CD4-positive, CD25-positive, alpha-beta regulatory T cell (primary cell): ENCODE measurements around the gene TCEA2. TPM values are rescaled to one million over a fixed set of nuclear protein-coding genes. Genes with fewer than 3 reads are reported as not detected.

Experiments used
- ATAC-seq, 2 donors: fragments of 150-1000 bp; cut with Tn5 transposase; one replicate each; pipeline ENCODE4 v1.10.0; 2021; ENCODE audit warnings: low read depth in 2 of 2, moderate number of reproducible peaks in 2 of 2, moderate library complexity in 1 of 2
- DNase-seq, 3 donors: peaks; one replicate each; pipeline versions ENCODE4 v3.0.0 to v3.0.0-alpha.2; 2012 to 2022; ENCODE audit warnings: mixed read lengths in 1 of 3
- H3K27ac ChIP-seq: one replicate; pipeline ENCODE4 v1.7.0; 2013; ENCODE audit warnings: mild to moderate bottlenecking, low read length; ENCODE audit not compliant: insufficient read depth, poor library complexity, severe bottlenecking
- H3K27me3 ChIP-seq: one replicate; pipeline ENCODE4 v1.7.0; 2013; ENCODE audit warnings: low read length; ENCODE audit not compliant: control insufficient read depth, insufficient read depth
- H3K36me3 ChIP-seq: one replicate; pipeline ENCODE4 v1.7.0; 2013; ENCODE audit warnings: mild to moderate bottlenecking, low read length, moderate library complexity; ENCODE audit not compliant: control insufficient read depth, insufficient read depth
- H3K4me1 ChIP-seq: 2 replicates; pipeline ENCODE4 v1.7.0; 2013; ENCODE audit warnings: mild to moderate bottlenecking, low read length; ENCODE audit not compliant: insufficient read depth, control insufficient read depth, poor library complexity, severe bottlenecking
- H3K4me3 ChIP-seq: one replicate; pipeline ENCODE4 v1.7.0; 2013; ENCODE audit warnings: low read depth, mild to moderate bottlenecking, low read length, moderate library complexity
- H3K9me3 ChIP-seq, 2 experiments: 1 replicate in 1 of 2; 2 replicates in 1 of 2; pipeline ENCODE4 v1.7.0; 2013; ENCODE audit warnings: low read length in 2 of 2, mild to moderate bottlenecking in 1 of 2, moderate library complexity in 1 of 2; ENCODE audit not compliant: control insufficient read depth in 2 of 2
- H3K27ac Mint-ChIP-seq, 3 donors: one replicate each; pipeline ENCODE4 v1.8.0; 2020 to 2022; ENCODE audit warnings: mild to moderate bottlenecking in 3 of 3, mixed read lengths in 3 of 3, moderate library complexity in 2 of 3
- H3K27me3 Mint-ChIP-seq: one replicate; pipeline ENCODE4 v1.8.0; 2022; ENCODE audit warnings: mild to moderate bottlenecking, mixed read lengths
- H3K36me3 Mint-ChIP-seq: one replicate; pipeline ENCODE4 v1.8.0; 2020; ENCODE audit warnings: mixed read lengths
- H3K4me1 Mint-ChIP-seq, 4 donors: one replicate each; pipeline ENCODE4 v1.8.0; 2020 to 2022; ENCODE audit warnings: mixed read lengths in 4 of 4, mild to moderate bottlenecking in 1 of 4
- H3K4me3 Mint-ChIP-seq, 4 donors: one replicate each; pipeline ENCODE4 v1.8.0; 2020 to 2022; ENCODE audit warnings: mild to moderate bottlenecking in 4 of 4, mixed read lengths in 4 of 4, moderate library complexity in 3 of 4
- H3K9me3 Mint-ChIP-seq, 7 donors: one replicate each; pipeline ENCODE4 v1.8.0; 2020 to 2022; ENCODE audit warnings: mixed read lengths in 7 of 7, mild to moderate bottlenecking in 3 of 7, moderate library complexity in 2 of 7
- polyA plus RNA-seq, 4 donors: library from polyadenylated mRNA; unstranded; fragments of 300-500 nt; fragmentation: Illumina TruSeq; gene quantifications; one replicate each; pipeline ENCODE4 v1.2.3, GENCODE V29; 2021
- total RNA-seq: library from RNA; stranded (reverse); gene quantifications from one replicate; pipeline ENCODE4 v1.2.3, GENCODE V29; 2022

TCEA2 gene
- total and polyA plus RNA-seq, 5 donors from 2014 or later = 17.7 to 27.1 (median 23.2) TPM

DNA sequence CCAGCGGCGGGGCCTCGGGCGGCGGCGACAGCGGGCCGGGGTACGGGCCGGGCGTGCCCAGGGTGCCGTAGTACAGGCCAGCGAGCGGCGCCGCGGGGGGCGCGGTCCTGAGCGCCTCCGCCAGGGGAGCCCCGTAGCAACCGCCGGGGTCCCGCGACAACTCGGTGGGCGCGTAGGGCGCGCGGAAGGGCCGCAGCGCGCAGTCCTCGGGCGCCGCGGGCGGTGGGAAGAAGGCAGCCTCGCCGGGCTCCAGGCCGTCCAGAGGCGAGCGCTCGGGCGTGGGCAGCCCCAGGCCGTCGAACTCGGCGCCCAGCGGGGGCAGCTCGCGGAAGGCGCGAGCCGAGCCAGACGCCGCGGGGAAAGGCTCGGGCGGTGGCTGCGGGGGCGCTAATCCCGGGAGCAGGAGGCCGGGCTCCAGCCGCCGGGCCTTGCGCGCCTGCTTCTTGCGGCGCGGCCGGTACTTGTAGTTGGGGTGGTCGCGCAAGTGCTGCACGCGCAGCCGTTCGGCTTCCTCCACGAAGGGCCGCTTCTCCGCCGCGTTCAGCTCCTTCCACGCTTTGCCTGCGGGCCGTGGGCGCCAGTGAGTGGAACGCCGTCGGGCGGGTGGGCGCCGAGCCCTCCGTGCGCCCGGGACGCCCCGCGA, 14.5 kb upstream of the TCEA2 start:
- Mint-ChIP-seq H3K36me3 (no peaks in the 10 kb centered on the region), H3K27me3 (peaks cover 59% of the 10 kb centered on the region), H3K9me3 (peaks cover 0 to 2% (median 0%) of the 10 kb centered on the region in 7 donors), H3K27ac (no peak overlapping the region), H3K4me1 (peaks cover 0 to 29% (median 10%) of the 10 kb centered on the region in 4 donors), H3K4me3 (no peak overlapping the region)
- H3K9me3 ChIP-seq = no peaks in the 10 kb centered on the region
- H3K4me1 ChIP-seq = peaks cover 13% of the 10 kb centered on the region
- ATAC-seq (no peak), DNase-seq (no peak)
- peaks cover 2% of the 10 kb centered on the region for H3K27me3 ChIP-seq
- no peak overlapping the region for H3K4me3 ChIP-seq
- no peak overlapping the region for H3K27ac ChIP-seq
- no peaks in the 10 kb centered on the region for H3K36me3 ChIP-seq

DNA sequence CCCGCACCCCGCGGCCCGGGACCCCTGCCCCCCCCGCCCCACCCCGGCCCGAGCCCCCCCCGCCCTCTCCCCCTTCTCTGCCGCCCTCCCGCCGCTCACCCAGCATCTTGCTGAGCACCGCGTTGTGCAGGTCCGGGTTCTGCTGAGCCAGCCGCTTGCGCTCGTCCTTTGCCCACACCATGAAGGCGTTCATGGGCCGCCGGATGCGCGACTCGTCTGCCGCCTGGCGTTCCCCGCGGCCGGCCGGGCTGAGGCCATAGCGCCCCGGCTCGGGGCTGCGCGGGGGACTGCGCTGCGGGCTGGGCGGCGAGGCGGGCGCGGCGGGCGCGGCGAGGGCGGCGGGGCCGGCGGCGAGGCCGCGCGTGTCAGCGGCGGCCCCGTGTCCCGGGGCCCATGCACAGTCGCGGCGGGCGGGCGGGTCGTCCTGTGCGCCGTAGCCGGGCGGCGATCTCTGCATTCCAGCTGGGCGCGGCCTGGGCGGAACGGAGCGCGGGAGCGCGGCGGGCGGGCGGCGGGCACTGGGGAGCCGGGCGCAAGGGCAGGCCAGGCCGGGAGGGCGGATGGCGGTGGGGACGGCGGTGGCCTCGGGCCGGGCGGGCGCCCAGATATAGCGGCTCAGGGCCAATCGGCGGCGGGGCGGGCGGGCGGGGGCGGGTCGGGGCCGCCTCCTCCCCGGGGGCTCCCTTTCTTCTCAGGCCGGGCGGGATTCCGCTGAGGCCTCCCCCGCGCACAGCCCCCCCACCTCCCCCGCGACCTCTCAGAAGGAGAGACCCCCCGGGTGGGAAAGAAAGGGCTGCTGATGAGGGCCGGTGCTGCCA, 13.7 kb upstream of the TCEA2 start, which contains the start of gene SOX18:
Gene SOX18 (minus strand): TSS at position 580 of the 818 bp plus-strand sequence. CDS start 123 bp downstream, at position 457.
- no peak within 1 kb of the TSS for H3K27ac Mint-ChIP-seq
- Histone ChIP-seq H3K9me3 (no peaks in the 10 kb centered on the region), H3K36me3 (no peaks in the 10 kb centered on the region), H3K27me3 (peaks cover 2% of the 10 kb centered on the region), H3K4me3 (no peak within 1 kb of the TSS), H3K27ac (no peak within 1 kb of the TSS), H3K4me1 (peaks cover 13% of the 10 kb centered on the region)
- H3K9me3 Mint-ChIP-seq = peaks cover 0 to 4% (median 0%) of the 10 kb centered on the region in 7 donors
- peaks cover 0 to 23% (median 4%) of the 10 kb centered on the region in 4 donors for H3K4me1 Mint-ChIP-seq
- peak in 1 of 2 donors; percentile 47 for ATAC-seq
- H3K27me3 Mint-ChIP-seq = peaks cover 53% of the 10 kb centered on the region
- H3K36me3 Mint-ChIP-seq = no peaks in the 10 kb centered on the region
- peak in 1 of 3 donors; percentile 49 for DNase-seq
- peak within 1 kb of the TSS in 3 of 4 donors; percentile 38 to 74 (median 69) for H3K4me3 Mint-ChIP-seq

DNA sequence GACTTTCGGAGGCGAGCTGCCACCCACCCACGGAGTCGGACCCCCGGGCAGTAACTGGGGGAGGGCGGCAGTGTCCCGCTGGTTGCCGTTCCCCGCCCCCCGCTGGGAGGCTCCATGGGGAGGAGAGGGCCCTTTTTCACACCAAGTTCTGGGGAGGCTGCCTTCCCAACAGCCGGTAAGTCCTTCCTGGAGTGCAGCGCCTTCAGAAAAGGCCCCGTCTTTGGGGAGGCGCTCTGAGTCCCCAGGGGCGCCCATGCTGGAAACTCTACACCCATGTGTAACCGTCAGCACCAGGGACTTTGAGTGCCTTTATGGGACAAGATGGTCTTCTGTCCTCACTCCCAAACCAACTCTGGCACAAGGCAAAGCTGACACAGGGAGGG, 13.1 kb upstream of the TCEA2 start:
- peaks cover 2% of the 10 kb centered on the region for H3K27me3 ChIP-seq

DNA sequence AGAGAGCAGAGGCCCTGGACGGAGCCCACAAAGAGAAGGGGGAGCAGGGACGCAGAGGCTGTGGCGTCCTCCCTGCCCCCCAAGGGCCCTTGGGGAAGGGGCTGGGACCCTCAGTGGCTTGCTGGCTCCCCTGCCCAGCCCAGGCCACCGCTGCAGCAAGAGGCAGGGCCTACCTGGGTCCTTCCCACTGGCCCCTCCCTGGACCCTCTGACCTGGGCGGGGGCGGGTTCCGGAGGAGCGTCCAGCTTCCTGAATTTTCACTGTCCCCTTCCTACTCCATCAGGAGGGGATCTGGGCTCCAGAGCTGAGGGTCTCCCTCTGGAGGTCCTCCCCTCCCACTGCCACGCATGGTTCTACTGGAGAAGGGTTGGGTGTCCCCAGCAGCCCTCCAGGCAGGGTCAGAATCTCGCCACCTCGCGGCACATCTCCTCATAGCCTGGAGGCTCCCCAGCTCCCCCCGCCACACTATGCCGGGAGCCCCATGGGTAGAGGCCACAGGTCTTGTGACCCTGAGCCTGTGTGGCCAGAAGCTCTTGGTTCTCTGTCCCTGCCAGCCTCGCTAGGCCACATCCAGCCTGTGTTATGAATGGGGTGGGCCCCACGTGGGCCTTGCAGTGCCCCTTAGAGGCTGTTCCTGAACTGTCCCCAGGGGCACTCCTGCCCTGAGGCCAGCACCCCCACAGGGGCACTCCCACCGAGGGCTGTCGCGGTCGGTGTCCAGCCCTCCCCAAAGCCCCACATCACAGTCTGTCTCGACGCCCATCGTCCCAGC, 12.6 kb upstream of the TCEA2 start:
- peak overlapping the region in 2 of 4 donors; percentile 38 to 82 for H3K4me3 Mint-ChIP-seq
- Histone ChIP-seq H3K36me3 (no peaks in the 10 kb centered on the region), H3K4me3 (no peak overlapping the region), H3K9me3 (no peaks in the 10 kb centered on the region), H3K27ac (no peak overlapping the region), H3K4me1 (peaks cover 13% of the 10 kb centered on the region), H3K27me3 (peaks cover 2% of the 10 kb centered on the region)
- H3K27ac Mint-ChIP-seq = no peak overlapping the region
- H3K4me1 Mint-ChIP-seq = peaks cover 0 to 20% (median 0%) of the 10 kb centered on the region in 4 donors
- H3K36me3 Mint-ChIP-seq = no peaks in the 10 kb centered on the region
- peaks cover 0 to 4% (median 0%) of the 10 kb centered on the region in 7 donors for H3K9me3 Mint-ChIP-seq
- ATAC-seq (no peak), DNase-seq (no peak)
- H3K27me3 Mint-ChIP-seq = peaks cover 48% of the 10 kb centered on the region

More for the DNA sequence above, 13.1 kb upstream of the TCEA2 start:
- peak overlapping the region in 1 of 4 donors; percentile 28 for H3K4me3 Mint-ChIP-seq
- peaks cover 48% of the 10 kb centered on the region for H3K27me3 Mint-ChIP-seq
- no peak overlapping the region for H3K27ac Mint-ChIP-seq
- H3K9me3 Mint-ChIP-seq = peaks cover 0 to 4% (median 0%) of the 10 kb centered on the region in 7 donors
- H3K4me1 Mint-ChIP-seq = peaks cover 0 to 18% (median 0%) of the 10 kb centered on the region in 4 donors
- no peak for ATAC-seq
- no peak overlapping the region for H3K27ac ChIP-seq
- H3K4me1 ChIP-seq = peaks cover 13% of the 10 kb centered on the region
- no peak overlapping the region for H3K4me3 ChIP-seq
- H3K9me3 ChIP-seq = no peaks in the 10 kb centered on the region
- H3K36me3 ChIP-seq = no peaks in the 10 kb centered on the region
- DNase-seq = no peak
- H3K36me3 Mint-ChIP-seq = no peaks in the 10 kb centered on the region

DNA sequence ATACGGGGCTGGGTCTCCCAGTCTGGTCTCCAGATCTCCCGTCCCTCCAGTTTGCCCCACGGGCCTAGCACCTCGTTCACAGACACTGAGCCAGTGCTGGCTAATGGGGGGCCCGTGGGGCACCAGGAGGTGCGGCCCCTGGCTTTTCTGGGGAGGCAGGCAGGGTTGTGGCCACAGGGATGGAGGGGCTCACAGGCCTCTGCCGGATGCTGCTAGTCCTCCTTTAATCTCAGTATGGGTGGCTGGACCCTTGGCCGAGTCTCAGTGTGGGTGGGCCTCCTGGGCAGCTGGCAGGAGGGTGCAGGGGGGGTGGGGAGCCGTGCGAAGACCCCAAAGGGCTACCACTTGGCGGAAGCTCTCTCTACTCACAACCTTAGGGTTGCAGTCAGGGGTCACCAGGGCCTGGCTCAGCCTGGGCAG, 12.0 kb upstream of the TCEA2 start:
- H3K27me3 Mint-ChIP-seq = peaks cover 45% of the 10 kb centered on the region

DNA sequence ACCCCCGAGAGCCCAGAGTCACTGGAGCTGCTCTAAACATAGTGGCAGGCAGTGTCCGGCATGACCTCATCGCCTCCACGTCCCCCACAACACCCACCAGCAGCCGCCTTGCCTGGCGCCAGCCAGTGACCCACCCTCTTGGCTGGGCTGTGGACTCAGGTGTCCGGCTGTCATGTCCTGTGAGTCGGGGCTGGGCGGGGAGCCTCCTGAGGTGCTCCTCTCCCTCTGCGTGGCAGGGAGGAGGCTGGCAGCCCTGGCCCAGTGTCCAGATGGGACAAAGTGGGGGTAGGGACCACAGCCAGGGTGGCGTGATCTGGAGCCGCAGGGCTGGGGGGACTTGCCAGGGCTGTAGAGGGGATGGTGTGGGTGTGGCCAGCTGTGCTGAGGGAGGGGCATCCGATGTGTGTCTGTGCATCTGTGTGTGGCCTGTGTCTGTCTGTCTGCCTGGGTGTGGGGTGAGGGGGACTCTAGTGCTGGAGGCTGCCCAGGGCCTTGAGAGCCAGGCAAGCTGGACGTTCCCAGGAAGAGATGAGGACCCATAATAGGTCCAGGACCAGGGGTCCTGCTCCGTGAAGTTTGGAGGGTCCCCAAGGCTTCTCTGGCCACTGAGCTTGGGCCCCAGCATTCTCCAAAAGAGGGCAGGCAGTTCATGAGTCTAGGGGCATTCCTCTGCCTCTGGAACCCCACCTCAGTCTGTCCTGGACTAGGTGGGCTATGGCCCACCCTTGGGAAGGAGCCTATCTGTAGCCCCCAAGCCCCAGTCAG, 11.3 kb upstream of the TCEA2 start:
- Histone ChIP-seq H3K4me3 (no peak overlapping the region), H3K36me3 (no peaks in the 10 kb centered on the region), H3K4me1 (peaks cover 13% of the 10 kb centered on the region), H3K9me3 (no peaks in the 10 kb centered on the region), H3K27ac (no peak overlapping the region), H3K27me3 (peaks cover 2% of the 10 kb centered on the region)
- peaks cover 38% of the 10 kb centered on the region for H3K27me3 Mint-ChIP-seq
- no peak overlapping the region for H3K4me3 Mint-ChIP-seq
- H3K9me3 Mint-ChIP-seq = peaks cover 0 to 2% (median 0%) of the 10 kb centered on the region in 7 donors
- H3K4me1 Mint-ChIP-seq = peaks cover 0 to 16% (median 0%) of the 10 kb centered on the region in 4 donors
- no peak for DNase-seq
- H3K36me3 Mint-ChIP-seq = no peaks in the 10 kb centered on the region
- peak overlapping the region in 1 of 3 donors; percentile 48 for H3K27ac Mint-ChIP-seq
- ATAC-seq = no peak

More for the DNA sequence above, 12.0 kb upstream of the TCEA2 start:
- Mint-ChIP-seq H3K36me3 (no peaks in the 10 kb centered on the region), H3K4me1 (peaks cover 0 to 17% (median 0%) of the 10 kb centered on the region in 4 donors), H3K4me3 (peak overlapping the region in 1 of 4 donors; percentile 82), H3K9me3 (peaks cover 0 to 2% (median 0%) of the 10 kb centered on the region in 7 donors), H3K27ac (no peak overlapping the region)
- Histone ChIP-seq H3K4me1 (peaks cover 13% of the 10 kb centered on the region), H3K27me3 (peaks cover 2% of the 10 kb centered on the region), H3K4me3 (no peak overlapping the region), H3K9me3 (no peaks in the 10 kb centered on the region), H3K36me3 (no peaks in the 10 kb centered on the region), H3K27ac (no peak overlapping the region)
- no peak for DNase-seq
- ATAC-seq = no peak

DNA sequence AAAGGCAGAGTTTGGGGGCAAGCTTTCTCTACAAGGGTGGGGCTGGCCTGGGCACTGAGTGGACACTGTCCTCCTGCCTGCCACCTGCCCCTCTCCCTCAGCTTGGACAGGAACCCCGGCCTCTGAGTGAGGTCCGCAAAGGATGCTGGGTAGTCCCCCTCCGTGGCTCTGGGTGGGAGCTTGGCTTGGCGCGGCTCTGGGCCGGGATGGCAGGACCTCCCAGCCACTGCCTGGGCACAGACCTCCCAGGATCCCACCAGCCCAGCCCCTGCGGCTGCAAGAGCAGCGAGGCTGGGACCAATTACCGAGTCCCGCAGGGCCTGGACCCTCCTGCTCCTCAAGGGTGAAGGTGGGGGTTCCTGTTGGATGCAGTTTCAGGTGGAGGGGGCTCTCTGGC, 10.7 kb upstream of the TCEA2 start:
- Histone ChIP-seq H3K9me3 (no peaks in the 10 kb centered on the region), H3K27ac (no peak overlapping the region), H3K36me3 (no peaks in the 10 kb centered on the region), H3K4me3 (no peak overlapping the region), H3K27me3 (peaks cover 2% of the 10 kb centered on the region), H3K4me1 (peaks cover 13% of the 10 kb centered on the region)
- H3K27me3 Mint-ChIP-seq = peaks cover 33% of the 10 kb centered on the region
- H3K9me3 Mint-ChIP-seq = peaks cover 0 to 2% (median 0%) of the 10 kb centered on the region in 7 donors
- no peak overlapping the region for H3K4me3 Mint-ChIP-seq
- DNase-seq = no peak
- ATAC-seq = no peak
- H3K27ac Mint-ChIP-seq = no peak overlapping the region
- peaks cover 0 to 16% (median 1%) of the 10 kb centered on the region in 4 donors for H3K4me1 Mint-ChIP-seq
- no peaks in the 10 kb centered on the region for H3K36me3 Mint-ChIP-seq
